Small intestine (tissue), 7 donors: Measurements from ENCODE around the gene LIPC. TPM values are rescaled to one million over a fixed set of nuclear protein-coding genes. Genes with fewer than 3 reads are reported as not detected.

Source experiments
- DNase-seq, 2 donors: peaks; one replicate each; pipeline versions ENCODE4 v3.0.0 to v3.0.0-alpha.2; 2013
- FAIRE-seq: peaks from 2 replicates; lab custom pipeline; 2012; peaks lifted over from hg19 to GRCh38; lab: Jason Lieb, UNC
- H3K27ac ChIP-seq, 3 donors: one replicate each; pipeline ENCODE4 v1.5.1; 2013; ENCODE audit warnings: low read length in 2 of 3, mild to moderate bottlenecking in 2 of 3, control low read depth in 1 of 3, inconsistent platforms in 1 of 3, low read depth in 1 of 3, moderate library complexity in 1 of 3
- H3K27me3 ChIP-seq, 3 donors: one replicate each; pipeline ENCODE4 v1.6.1; 2013; ENCODE audit warnings: low read length in 3 of 3, inconsistent platforms in 1 of 3; ENCODE audit not compliant: control insufficient read depth in 3 of 3, insufficient read depth in 3 of 3
- H3K36me3 ChIP-seq, 3 donors: one replicate each; pipeline ENCODE4 v1.6.1; 2013; ENCODE audit warnings: low read length in 3 of 3, inconsistent platforms in 1 of 3, low read depth in 1 of 3, mild to moderate bottlenecking in 1 of 3, moderate library complexity in 1 of 3; ENCODE audit not compliant: control insufficient read depth in 3 of 3, insufficient read depth in 2 of 3
- H3K4me1 ChIP-seq, 3 donors: one replicate each; pipeline ENCODE4 v1.6.1; 2013; ENCODE audit warnings: low read length in 2 of 3, inconsistent platforms in 1 of 3, low read depth in 1 of 3, mild to moderate bottlenecking in 1 of 3, moderate library complexity in 1 of 3; ENCODE audit not compliant: control insufficient read depth in 3 of 3, insufficient read depth in 2 of 3
- H3K4me3 ChIP-seq, 3 donors: one replicate each; pipeline ENCODE4 v1.5.1; 2013; ENCODE audit warnings: low read length in 3 of 3, control low read depth in 1 of 3, inconsistent platforms in 1 of 3, low read depth in 1 of 3, mild to moderate bottlenecking in 1 of 3, moderate library complexity in 1 of 3
- H3K9me3 ChIP-seq, 2 donors: one replicate each; pipeline ENCODE4 v1.6.1; 2013; ENCODE audit warnings: low read depth in 1 of 2, low read length in 1 of 2; ENCODE audit not compliant: control insufficient read depth in 2 of 2, insufficient read depth in 1 of 2
- WGBS, 3 donors: extraction: QIAGEN DNeasy Blood & Tissue Kit; methylation state at CpG; one replicate each; pipeline ENCODE4 v1.1.7; 2013; 5-methylcytosine and 5-hydroxymethylcytosine counted together
- polyA plus RNA-seq, 4 donors: library from polyadenylated mRNA; stranded (reverse) in 3 of 4; unstranded in 1 of 4; fragments of 200-250 nt in 3 of 4; fragments of 120-200 nt in 1 of 4; gene quantifications; one replicate each; pipeline versions ENCODE4 v1.2.1 to v1.2.3, GENCODE V29; 2013
- donor health status: healthy with polysubstance abuse.
- donor health status: control.
- donor health status: control.
- donor health status: Bipolar disorder and iron deficiency.
- donor health status: healthy.

Gene LIPC
- polyA plus RNA-seq, 4 donors: 0.07 to 2.0 (median 1.2) TPM

DNA sequence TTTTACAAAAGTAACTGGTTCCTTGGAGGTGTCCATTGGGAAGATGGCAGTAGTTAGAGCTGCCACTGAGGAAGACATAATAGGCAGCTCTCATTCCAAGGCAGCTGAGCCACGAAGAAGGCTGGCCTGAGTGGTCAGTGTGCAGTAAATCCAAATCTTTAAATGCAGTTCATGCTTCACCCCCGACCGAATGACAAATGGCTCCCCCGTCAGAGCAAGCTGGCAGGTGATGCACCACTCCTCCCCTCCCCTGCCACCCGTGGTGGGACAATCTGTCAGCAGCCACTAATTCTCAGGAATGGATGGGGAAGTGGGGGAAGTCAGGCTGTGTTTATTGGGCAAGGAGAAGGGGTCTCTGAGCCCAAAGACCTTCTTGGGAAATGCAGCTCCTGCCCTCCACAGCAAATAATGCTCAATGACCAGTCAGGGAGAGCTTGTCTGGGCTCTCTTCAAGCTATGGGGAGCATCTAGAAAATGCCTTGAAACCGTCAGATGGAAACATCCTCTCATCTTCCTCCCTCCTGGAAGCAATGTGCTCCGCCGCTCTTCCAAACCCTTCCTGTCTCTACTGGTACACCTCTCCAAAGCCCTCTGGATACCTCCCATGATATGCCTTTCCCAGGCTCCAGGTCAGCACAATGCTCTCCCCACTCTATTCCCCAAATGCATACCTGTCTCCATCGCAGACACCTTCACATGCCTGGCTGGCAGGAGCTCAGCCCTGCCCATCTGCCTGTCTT lies 65.4 kb downstream of the LIPC start:
- DNase-seq: no peak
- Histone ChIP-seq H3K27me3 (no peaks in the 10 kb centered on the region), H3K36me3 (no peaks in the 10 kb centered on the region), H3K9me3 (no peaks in the 10 kb centered on the region), H3K4me1 (peaks cover 0 to 3% (median 0%) of the 10 kb centered on the region in 3 donors), H3K4me3 (no peak overlapping the region), H3K27ac (no peak overlapping the region)
- 81 to 89% (median 86%) methylated on average over 9 of the region's 9 CpGs for WGBS, 3 donors
- no peak for FAIRE-seq

DNA sequence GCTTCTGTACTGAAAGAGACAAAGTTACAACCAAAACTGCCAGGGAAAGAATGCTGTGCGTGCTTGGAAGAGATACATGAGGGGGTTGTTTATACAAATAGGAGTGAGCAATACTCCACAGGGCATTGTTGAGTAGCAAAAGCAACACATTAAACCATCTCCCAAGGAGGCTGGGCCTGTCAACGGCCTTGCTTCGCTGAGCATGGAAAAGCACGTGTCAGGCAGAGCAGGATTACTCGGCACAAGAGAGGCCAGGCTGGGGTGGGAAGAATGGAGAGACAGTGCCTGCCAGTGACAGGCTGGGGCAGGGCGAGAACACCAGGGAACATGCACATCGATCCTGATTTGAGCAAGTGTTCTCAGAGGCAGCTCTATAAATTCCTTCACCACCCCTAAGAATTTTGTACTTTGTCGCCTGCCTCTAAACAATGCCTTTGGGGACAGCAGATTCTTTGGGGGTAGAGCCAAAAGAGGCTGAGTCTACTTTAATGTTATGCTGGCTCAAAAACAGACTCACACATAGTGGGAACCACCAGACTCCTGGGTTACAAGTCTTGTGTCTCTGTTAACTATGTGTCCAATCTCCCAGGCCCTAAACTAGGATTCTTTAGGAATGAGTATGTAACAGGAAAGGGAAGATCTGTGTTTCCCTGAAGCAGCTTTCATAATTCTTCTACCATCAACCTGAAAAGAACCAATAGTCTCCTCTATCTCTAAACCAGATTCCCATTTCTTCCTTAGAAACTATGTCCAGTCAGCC lies 67.2 kb downstream of the LIPC start:
- Histone ChIP-seq H3K36me3 (no peaks in the 10 kb centered on the region), H3K4me3 (no peak overlapping the region), H3K27ac (no peak overlapping the region), H3K27me3 (no peaks in the 10 kb centered on the region), H3K9me3 (no peaks in the 10 kb centered on the region), H3K4me1 (peaks cover 0 to 6% (median 0%) of the 10 kb centered on the region in 3 donors)
- FAIRE-seq (no peak), DNase-seq (no peak)
- 80 to 86% (median 85%) methylated on average over 8 of the region's 8 CpGs for WGBS, 3 donors

DNA sequence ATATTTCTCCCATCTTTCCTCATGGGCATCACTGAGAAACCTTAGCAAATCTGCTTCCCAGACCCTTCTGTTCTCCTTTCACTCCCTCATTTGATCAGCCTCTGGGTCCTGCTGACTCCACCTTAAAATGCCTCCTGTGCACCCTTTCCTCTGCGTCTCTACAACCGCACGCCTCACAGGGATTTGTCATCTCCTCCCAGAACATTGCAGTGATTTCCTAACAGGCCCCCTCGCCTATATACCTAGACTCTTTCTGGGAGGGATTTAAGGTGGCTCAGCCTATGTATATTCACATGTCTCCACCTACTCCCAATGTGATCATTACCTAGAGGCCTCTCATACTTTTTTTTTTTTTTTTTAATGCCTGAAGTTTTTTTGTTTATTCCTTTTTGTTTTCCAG lies 69.2 kb downstream of the LIPC start:
- Histone ChIP-seq H3K27ac (no peak overlapping the region), H3K27me3 (no peaks in the 10 kb centered on the region), H3K36me3 (no peaks in the 10 kb centered on the region), H3K9me3 (no peaks in the 10 kb centered on the region), H3K4me3 (no peak overlapping the region), H3K4me1 (peaks cover 0 to 6% (median 0%) of the 10 kb centered on the region in 3 donors)
- no peak for FAIRE-seq
- DNase-seq: no peak
- 90 to 93% (median 92%) methylated on average over 4 of the region's 4 CpGs for WGBS, 3 donors

DNA sequence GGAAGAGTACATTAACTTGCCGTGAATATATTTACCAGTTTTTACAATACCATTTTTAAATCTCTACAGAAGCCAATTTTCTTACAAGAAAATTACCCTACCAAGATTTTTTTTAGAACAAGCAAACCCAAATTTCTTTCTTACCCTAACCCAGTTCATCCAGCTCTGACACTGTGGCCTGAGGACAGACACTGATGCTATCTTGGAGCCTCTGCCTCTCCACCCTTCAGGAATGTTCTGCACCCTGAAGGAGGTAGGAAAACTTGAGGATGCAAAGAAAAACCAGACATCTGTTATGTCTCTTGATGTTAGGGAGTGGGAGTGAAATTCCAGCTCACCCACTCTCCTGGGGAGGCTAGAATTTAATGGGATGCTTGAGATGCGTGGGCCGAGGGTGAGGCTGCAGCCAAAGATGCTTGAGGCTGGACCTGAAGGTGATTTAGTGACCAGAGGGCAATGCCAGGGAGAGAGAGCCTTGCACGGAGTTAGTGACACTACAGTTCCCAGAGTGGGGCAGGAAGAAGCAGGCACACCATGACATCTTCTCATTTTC lies 69.9 kb downstream of the LIPC start:
- WGBS, 3 donors: 96 to 100% (median 98%) methylated on average over 4 of the region's 4 CpGs
- H3K4me1 ChIP-seq: peaks cover 0 to 6% (median 0%) of the 10 kb centered on the region in 3 donors
- DNase-seq (no peak), FAIRE-seq (no peak)
- no peak overlapping the region for H3K4me3 ChIP-seq
- no peaks in the 10 kb centered on the region for H3K9me3 ChIP-seq
- no peaks in the 10 kb centered on the region for H3K36me3 ChIP-seq
- no peaks in the 10 kb centered on the region for H3K27me3 ChIP-seq
- H3K27ac ChIP-seq: no peak overlapping the region

DNA sequence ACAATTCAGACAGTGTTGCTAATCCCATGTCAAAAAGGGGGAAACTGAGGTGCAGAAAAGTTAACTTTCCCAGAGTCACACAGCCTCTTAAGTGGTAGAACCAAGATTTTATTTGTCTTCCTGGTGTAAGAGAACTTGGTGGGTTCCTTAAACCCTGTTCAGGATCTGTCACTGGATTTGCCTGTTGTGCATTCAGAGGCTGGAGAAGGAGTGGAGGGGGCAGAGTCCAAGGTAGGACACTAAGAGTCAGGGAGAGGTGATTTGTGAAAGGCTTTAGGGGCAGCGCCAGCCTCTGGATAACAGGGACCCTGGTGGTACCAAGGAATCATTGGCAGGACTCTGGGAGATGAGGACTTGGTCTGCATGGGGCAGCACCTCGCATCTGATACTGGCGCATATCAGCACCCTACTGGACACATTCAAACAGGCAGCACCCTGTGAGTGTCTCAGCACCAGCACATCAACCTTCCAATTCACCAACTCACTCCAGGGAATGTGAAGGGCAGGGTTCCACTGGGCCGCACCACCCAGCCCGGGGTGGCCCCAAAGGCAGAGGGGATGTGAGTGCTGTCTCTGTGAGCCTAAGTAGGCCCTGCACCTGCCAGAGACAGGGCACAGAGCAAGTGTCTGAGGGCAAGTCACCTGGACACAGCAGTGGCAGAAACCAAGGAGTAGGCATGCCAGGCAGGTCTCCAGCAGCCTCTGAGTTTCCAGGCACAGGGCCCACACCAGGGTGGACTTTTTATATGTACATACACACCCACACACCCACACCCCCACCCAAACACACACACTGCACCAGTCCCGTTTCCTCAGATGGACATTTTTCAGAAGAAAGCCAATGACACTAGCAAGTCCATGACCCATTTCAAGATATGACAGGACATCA lies 71.6 kb downstream of the LIPC start:
- FAIRE-seq (no peak), DNase-seq (peak; percentile 28 to 76)
- no peaks in the 10 kb centered on the region for H3K27me3 ChIP-seq
- no peaks in the 10 kb centered on the region for H3K9me3 ChIP-seq
- no peak overlapping the region for H3K27ac ChIP-seq
- no peak overlapping the region for H3K4me3 ChIP-seq
- no peaks in the 10 kb centered on the region for H3K36me3 ChIP-seq
- 77 to 95% (median 85%) methylated on average over 6 of the region's 6 CpGs for WGBS, 3 donors
- peaks cover 0 to 6% (median 0%) of the 10 kb centered on the region in 3 donors for H3K4me1 ChIP-seq

DNA sequence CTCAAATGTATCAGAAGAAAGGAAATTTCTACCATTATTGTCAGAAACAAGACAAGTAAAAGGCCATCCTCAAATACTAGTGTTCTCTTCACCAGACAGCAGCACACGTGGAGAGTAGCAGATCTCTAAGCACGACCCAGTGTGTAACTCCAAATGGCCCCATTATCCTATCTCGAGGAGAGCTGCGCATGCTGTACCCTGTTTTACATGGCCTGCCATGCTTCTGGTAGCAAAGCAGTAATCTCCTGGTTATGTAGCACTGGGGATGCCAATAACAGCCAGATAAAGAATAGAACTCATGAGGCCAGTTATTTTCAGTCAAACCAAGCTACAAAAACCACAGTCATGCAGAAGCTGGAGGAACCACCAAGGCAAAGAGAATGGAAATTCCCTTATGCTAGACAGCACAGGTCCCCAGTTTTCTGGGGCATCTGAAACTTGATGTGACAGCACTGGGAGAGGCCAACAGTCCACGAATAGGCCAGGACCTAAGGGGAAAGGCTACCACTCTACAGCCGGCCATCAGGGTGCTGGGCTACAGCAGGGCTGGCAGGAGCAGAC lies 73.0 kb downstream of the LIPC start:
- 92 to 93% (median 93%) methylated on average over 6 of the region's 6 CpGs for WGBS, 3 donors
- no peak overlapping the region for H3K4me3 ChIP-seq
- H3K9me3 ChIP-seq: no peaks in the 10 kb centered on the region
- no peaks in the 10 kb centered on the region for H3K27me3 ChIP-seq
- H3K36me3 ChIP-seq: no peaks in the 10 kb centered on the region
- no peak for DNase-seq
- H3K4me1 ChIP-seq: peaks cover 0 to 6% (median 0%) of the 10 kb centered on the region in 3 donors
- FAIRE-seq: no peak
- no peak overlapping the region for H3K27ac ChIP-seq

DNA sequence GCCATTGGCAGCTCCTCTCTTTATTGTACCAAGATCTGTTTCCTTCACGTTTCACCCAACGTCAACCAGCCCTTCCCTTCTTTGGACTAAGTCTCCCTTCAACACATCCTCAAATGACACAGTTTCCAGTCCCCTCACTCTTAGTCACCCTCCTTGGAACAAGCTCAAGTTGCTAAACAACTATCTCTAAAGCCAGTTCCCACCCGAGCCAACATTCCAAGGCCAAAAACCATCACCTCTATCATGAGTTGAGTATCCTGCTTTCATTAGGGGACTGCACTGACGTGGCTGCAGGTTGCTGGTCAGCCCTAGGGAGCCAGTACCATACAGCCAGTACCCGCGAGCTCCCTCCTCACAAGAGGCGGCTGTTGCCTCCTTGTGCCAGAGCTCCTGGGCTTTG lies 73.8 kb downstream of the LIPC start:
- Histone ChIP-seq H3K4me1 (peaks cover 0 to 6% (median 0%) of the 10 kb centered on the region in 3 donors), H3K27ac (peak overlapping the region in 1 of 3 donors; percentile 30), H3K36me3 (no peaks in the 10 kb centered on the region), H3K4me3 (no peak overlapping the region), H3K27me3 (no peaks in the 10 kb centered on the region), H3K9me3 (no peaks in the 10 kb centered on the region)
- FAIRE-seq (no peak), DNase-seq (no peak)
- 93 to 95% (median 93%) methylated on average over 7 of the region's 7 CpGs for WGBS, 3 donors
